K562 (cell line): ENCODE measurements around the gene ZBTB18. TPM values are rescaled to one million over a fixed set of nuclear protein-coding genes. Genes with fewer than 3 reads are reported as not detected.
A peak's percentile ranks its signal among the peaks of the same experiment; 100 is the strongest.

Source experiments
- ATF4 ChIP-seq: fragments of 450-650 bp; formaldehyde crosslinking; IDR thresholded peaks from 2 replicates; pipeline ENCODE4 v1.4.0; 2022; ENCODE audit warnings: mild to moderate bottlenecking, moderate library complexity
- BCOR ChIP-seq: fragments of 450-650 bp; IDR thresholded peaks from 2 replicates; pipeline ENCODE4 v1.6.1; 2016
- BMI1 ChIP-seq: fragments of 150-350 bp; IDR thresholded peaks from 2 replicates; pipeline ENCODE4 v1.6.1; 2014; ENCODE audit warnings: low read length
- MAX ChIP-seq: sonication (generic); formaldehyde crosslinking; IDR thresholded peaks from 2 replicates; pipeline ENCODE4 v1.9.0; 2022; ENCODE audit warnings: mild to moderate bottlenecking, missing genetic modification reagents
- MAZ ChIP-seq, 2 experiments: fragments of 450-650 bp in 1 of 2; sonication (generic) in 1 of 2; formaldehyde crosslinking; IDR thresholded peaks in 1 of 2; conservative IDR thresholded peaks in 1 of 2; 2 replicates each; pipeline versions ENCODE4 v1.4.0 to v1.5.0; 2020; ENCODE audit warnings: mild to moderate bottlenecking in 1 of 2, missing genetic modification reagents in 1 of 2
- MCM3 ChIP-seq: fragments of 450-650 bp; IDR thresholded peaks from 2 replicates; pipeline ENCODE4 v1.6.1; 2016
- MEIS2 ChIP-seq: fragments of 450-650 bp; IDR thresholded peaks from 2 replicates; pipeline ENCODE4 v1.6.1; 2014; ENCODE audit warnings: mild to moderate bottlenecking; ENCODE audit not compliant: partially characterized antibody
- PBX2 ChIP-seq, 2 experiments: IDR thresholded peaks in 1 of 2; conservative IDR thresholded peaks in 1 of 2; 2 replicates each; pipeline ENCODE4 v1.6.1; 2016; ENCODE audit warnings: low read depth in 2 of 2, mild to moderate bottlenecking in 1 of 2, missing compliant biosample characterization in 1 of 2, missing genetic modification characterization in 1 of 2, moderate library complexity in 1 of 2
- PHF8 ChIP-seq: fragments of 200-600 bp; sonication (generic); IDR thresholded peaks from 2 replicates; pipeline ENCODE4 v1.6.1; 2012; ENCODE audit warnings: mixed run types, mild to moderate bottlenecking, inconsistent platforms, low read length, moderate library complexity, borderline replicate concordance
- PKNOX1 ChIP-seq: fragments of 450-650 bp; IDR thresholded peaks from 2 replicates; pipeline ENCODE4 v1.6.1; 2016
- TEAD2 ChIP-seq: fragments of 450-650 bp; IDR thresholded peaks from 2 replicates; pipeline ENCODE4 v1.6.1; 2016; ENCODE audit warnings: missing genetic modification characterization, control low read depth, missing compliant biosample characterization
- ZNF507 ChIP-seq: conservative IDR thresholded peaks from 2 replicates; pipeline ENCODE4 v1.6.1; 2017; ENCODE audit warnings: missing genetic modification characterization, missing compliant biosample characterization
- ZNF512 ChIP-seq: IDR thresholded peaks from 2 replicates; pipeline ENCODE4 v1.6.1; 2016; ENCODE audit warnings: missing genetic modification characterization, missing compliant biosample characterization
- ZNF766 ChIP-seq: fragments of 200-800 bp; sonication (Bioruptor generic); conservative IDR thresholded peaks from 2 replicates; pipeline ENCODE4 v1.6.1; 2016; ENCODE audit warnings: missing genetic modification characterization, missing compliant biosample characterization
- polyA plus RNA-seq, 8 experiments: library from polyadenylated mRNA; depleted of rRNA in 4 of 8; stranded (reverse) in 5 of 8; unstranded in 3 of 8; fragments of >200 nt; fragmentation: Nextera tagmentation in 2 of 8; fragmentation: Illumina TruSeq in 1 of 8; extraction: Ambion mirVana in 2 of 8; extraction: Trizol in 1 of 8; gene quantifications; 2 replicates each; pipeline versions ENCODE4 v1.2.1 to v1.2.3, GENCODE V29; 2011 to 2014; ENCODE audit warnings: inconsistent platforms in 1 of 8, missing spikeins in 1 of 8
- total RNA-seq, 7 experiments: library from RNA; depleted of rRNA in 6 of 7; stranded (reverse); fragments of >200 nt in 6 of 7; fragmentation: Illumina TruSeq in 2 of 7; extraction: Trizol in 2 of 7; gene quantifications; 2 replicates each; pipeline versions ENCODE4 v1.2.1 to v1.2.3, GENCODE V29; 2011 to 2021; ENCODE audit warnings: low replicate concordance in 1 of 7

ZBTB18 gene
- total and polyA plus RNA-seq, 9 of the 15 experiments (the other 6 are each of a cell fraction or from before 2014, with no cell fraction given), result 0.13 to 2.6 (median 1.6) TPM

GRCh38 chr1:244049162-244050013 is 1.7 kb upstream of the ZBTB18 start (continued):
- TF ChIP-seq PHF8, result peak; percentile 10; the same call in 1 of the 2 replicates
- TF ChIP-seq MAX (CRISPR knock-in tag), result no peak
- 0 out of 4 replicates have a peak, but pooled peaks of 1 of the 2 experiments have one; percentile 19 for TF ChIP-seq MAZ (CRISPR knock-in tag; conservative IDR thresholded peaks at IDR 0.05 in 1 of 2, IDR thresholded peaks at IDR 0.05 in 1 of 2)
- TF ChIP-seq ZNF766, result 0 out of 2 replicates have a peak, but pooled peaks have one; percentile 21
- TF ChIP-seq MEIS2, result peak; percentile 53
- TF ChIP-seq BCOR, result 0 out of 2 replicates have a peak, but pooled peaks have one; percentile 16
- peak; percentile 62 for TF ChIP-seq PKNOX1
- 0 out of 2 replicates have a peak, but pooled peaks have one; percentile 26 for TF ChIP-seq BMI1
- TF ChIP-seq TEAD2 (tag), result no peak
- no peak for TF ChIP-seq ATF4
- TF ChIP-seq ZNF512 (tag), result 0 out of 2 replicates have a peak, but pooled peaks have one; percentile 29
- TF ChIP-seq MCM3, result no peak
- TF ChIP-seq PBX2 (CRISPR knock-in tag; IDR thresholded peaks at IDR 0.05; ENCODE audit: low read depth), result no peak
- peak; percentile 56; the same call in 1 of the 2 replicates for TF ChIP-seq PBX2 (tag; conservative IDR thresholded peaks at IDR 0.05; ENCODE audit: low read depth)
- TF ChIP-seq ZNF507 (tag), result no peak
